RPMI7951 (cell line): ENCODE results near the gene ENC1. TPM values are rescaled to one million over a fixed set of nuclear protein-coding genes. Genes with fewer than 3 reads are reported as not detected.
A peak's percentile ranks its signal among the peaks of the same experiment; 100 is the strongest.

ENCODE experiments used
- DNase-seq: peaks from one replicate; pipeline ENCODE4 v3.0.0-alpha.2; 2012; ENCODE audit warnings: low read depth
- total RNA-seq: library from RNA; depleted of rRNA; stranded (reverse); fragments of >200 nt; shearing (Covaris generic); gene quantifications from 2 replicates; pipeline ENCODE4 v1.2.3, GENCODE V29; 2014

Gene ENC1
- total RNA-seq, 1 experiment from 2014 or later, result 23.3 TPM

GRCh38 chr5:74631081-74631953 is 9.2 kb downstream of the ENC1 start:
- DNase-seq, result peak; percentile 49

- DNase-seq, result peak; percentile 47
Measured at GRCh38 chr5:74630453-74631066, 10.0 kb downstream of the ENC1 start.

- DNase-seq, result no peak
Measured at GRCh38 chr5:74629326-74629725, 11.2 kb downstream of the ENC1 start.

- no peak for DNase-seq
Measured at GRCh38 chr5:74628359-74628758, 12.2 kb downstream of the ENC1 start.

GRCh38 chr5:74627646-74628279 is 12.8 kb downstream of the ENC1 start:
- DNase-seq, result no peak

GRCh38 chr5:74626386-74627222 is 13.9 kb downstream of the ENC1 start:
- DNase-seq, result no peak

- DNase-seq, result peak; percentile 63
Measured at GRCh38 chr5:74625742-74626241, 14.7 kb downstream of the ENC1 start.

GRCh38 chr5:74624931-74625505 is 15.5 kb downstream of the ENC1 start:
- no peak for DNase-seq

- DNase-seq, result no peak
Measured at GRCh38 chr5:74624501-74624900, 16.0 kb downstream of the ENC1 start.

- DNase-seq, result no peak
Measured at GRCh38 chr5:74623748-74624408, 16.6 kb downstream of the ENC1 start.

GRCh38 chr5:74623006-74623611 is 17.4 kb downstream of the ENC1 start:
- DNase-seq, result no peak

- no peak for DNase-seq
Measured at GRCh38 chr5:74622122-74622521, 18.4 kb downstream of the ENC1 start.

- no peak for DNase-seq
Measured at GRCh38 chr5:74621492-74621891, 19.0 kb downstream of the ENC1 start.

- no peak for DNase-seq
Measured at GRCh38 chr5:74619308-74619707, 21.2 kb downstream of the ENC1 start.

GRCh38 chr5:74618106-74618505 is 22.4 kb downstream of the ENC1 start:
- no peak for DNase-seq

GRCh38 chr5:74617202-74617601 is 23.3 kb downstream of the ENC1 start:
- no peak for DNase-seq

- no peak for DNase-seq
Measured at GRCh38 chr5:74616236-74617146, 24.0 kb downstream of the ENC1 start.

GRCh38 chr5:74613283-74613682 is 27.2 kb downstream of the ENC1 start:
- DNase-seq, result no peak

GRCh38 chr5:74612045-74612444 is 28.5 kb downstream of the ENC1 start:
- no peak for DNase-seq
